GM18498 (cell line): Measurements from ENCODE around the gene TSHR.
"Not testable (repeated sequence)": the region's sequence is repeated elsewhere in the genome, so short reads cannot be mapped to it uniquely, and the experiment has no call there.

ENCODE experiments used
- ATAC-seq: cut with Tn5 transposase; IDR thresholded peaks from one replicate; pipeline ENCODE4 v1.9.1; 2021; ENCODE audit warnings: mild to moderate bottlenecking, moderate library complexity; ENCODE audit not compliant: unreplicated experiment

Gene TSHR

DNA sequence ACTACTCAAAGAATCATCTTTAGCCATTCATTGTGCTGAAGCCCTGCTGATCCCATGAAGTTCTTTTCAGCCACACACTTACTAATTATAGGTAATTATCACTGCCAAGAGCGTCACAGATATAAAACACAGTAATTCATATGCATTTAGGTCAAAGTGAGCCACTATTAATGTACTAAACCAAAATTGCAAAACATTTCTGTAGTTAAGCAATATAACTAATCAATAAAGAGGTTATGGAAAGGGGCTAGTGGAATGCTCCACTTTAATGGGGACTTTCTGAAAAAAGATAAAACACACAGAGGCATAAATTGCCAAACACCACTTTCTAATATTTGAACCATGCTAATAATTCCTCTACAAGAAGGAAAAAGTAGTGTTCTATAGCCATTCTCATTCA lies 7.1 kb upstream of the TSHR start:
- ATAC-seq, result no peak

DNA sequence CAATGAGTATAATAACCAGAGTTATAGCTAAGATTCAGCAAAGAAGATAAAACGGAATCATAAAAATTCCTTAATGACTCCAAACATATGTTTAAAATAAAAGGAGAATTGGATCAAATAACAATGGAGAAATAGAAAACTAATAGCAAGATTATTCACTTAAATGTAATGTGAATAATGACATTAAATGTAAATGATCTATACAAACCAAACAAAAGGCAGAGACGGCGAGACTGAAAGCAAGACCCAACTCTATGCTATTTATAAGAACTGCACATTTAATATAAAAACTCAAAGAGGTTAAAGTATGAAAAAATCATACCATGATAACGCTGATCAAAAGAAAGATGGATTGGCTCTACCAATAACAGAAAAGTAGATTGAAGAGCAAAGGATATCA lies 3.9 kb upstream of the TSHR start:
- ATAC-seq, result no peak

- ATAC-seq, result not testable (repeated sequence)
Observed at GRCh38 chr14:80953211-80953610, 2.2 kb upstream of the TSHR start.

GRCh38 chr14:80954687-80955299 lies 628 bp upstream of the TSHR start:
- no peak for ATAC-seq

DNA sequence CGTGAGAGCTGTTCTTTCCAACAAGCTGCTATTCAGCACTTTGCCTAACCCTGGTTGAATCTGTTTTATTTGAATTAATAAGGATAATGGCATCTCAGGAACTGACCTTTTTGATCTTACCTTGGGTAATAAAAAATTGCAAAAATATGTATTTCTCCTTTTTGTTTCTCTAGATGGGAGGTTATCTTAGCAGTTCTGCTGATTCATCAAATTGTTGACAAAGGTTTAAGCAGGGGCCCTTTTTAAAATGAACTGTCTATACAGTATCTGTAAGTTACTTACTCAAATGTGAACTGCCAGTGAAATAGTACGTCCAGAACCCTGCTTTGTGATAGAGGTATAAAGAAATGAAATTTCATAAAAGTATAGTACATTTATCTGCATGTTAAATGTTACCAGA lies 681 bp downstream of the TSHR start:
- ATAC-seq, result no peak

GRCh38 chr14:80956922-80957321 lies 1.5 kb downstream of the TSHR start:
- no peak for ATAC-seq

DNA sequence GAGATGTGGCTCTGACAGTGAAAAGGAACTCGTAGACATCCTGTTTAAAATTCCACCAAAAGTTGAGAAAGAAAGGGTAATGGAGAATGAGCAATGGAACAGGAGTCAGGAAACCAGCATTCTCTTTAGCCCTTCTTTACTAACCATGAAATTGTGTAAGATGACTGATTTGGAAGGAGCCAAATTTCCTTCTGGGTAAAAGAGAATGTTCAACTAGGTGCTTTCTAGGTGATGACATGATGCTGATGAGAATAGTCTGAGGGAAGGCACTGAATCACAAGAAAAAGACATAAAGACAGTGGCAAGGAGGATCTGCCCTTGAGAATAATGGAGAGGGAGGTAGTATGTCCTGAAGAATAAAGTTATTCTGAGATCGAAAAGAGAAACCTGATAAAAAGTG lies 2.2 kb downstream of the TSHR start:
- ATAC-seq, result no peak

DNA sequence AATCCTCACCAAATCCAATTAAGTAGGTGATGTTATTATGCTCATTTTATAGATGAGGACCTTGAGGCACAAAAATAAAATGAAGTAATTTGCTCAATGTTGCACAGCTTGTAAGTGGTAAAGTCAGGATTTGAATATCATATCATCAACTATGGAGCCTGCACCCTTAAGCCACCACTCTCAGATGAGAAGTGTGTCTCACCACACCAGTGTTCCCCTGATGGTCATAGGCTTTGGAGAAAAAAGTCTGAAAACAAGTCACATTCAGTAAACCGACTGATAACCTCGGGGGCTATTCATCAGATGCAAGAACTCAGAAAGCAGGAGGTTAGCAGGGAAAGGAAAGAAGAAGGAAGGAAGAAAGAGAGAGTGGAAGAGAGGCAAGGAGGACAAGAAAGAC lies 2.8 kb downstream of the TSHR start:
- no peak for ATAC-seq

DNA sequence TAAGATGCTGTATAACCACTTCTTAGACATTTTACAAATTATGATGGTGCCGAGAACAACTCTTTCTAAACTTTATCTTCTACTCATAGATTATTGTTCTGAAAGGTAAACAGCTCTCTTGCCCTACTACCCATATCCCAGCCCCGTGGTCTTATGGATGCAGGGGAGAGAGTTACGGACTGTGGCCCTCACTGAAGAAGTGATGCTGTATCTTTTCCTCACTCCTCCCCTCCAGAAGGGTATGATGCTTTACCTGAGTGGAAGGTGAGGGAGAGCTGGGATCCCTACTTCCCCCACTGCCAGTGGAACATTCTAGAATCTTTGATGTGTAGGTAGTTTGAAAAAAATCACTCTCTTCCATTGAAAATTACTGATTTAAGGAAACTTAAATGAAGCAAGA lies 3.5 kb downstream of the TSHR start:
- ATAC-seq, result no peak

DNA sequence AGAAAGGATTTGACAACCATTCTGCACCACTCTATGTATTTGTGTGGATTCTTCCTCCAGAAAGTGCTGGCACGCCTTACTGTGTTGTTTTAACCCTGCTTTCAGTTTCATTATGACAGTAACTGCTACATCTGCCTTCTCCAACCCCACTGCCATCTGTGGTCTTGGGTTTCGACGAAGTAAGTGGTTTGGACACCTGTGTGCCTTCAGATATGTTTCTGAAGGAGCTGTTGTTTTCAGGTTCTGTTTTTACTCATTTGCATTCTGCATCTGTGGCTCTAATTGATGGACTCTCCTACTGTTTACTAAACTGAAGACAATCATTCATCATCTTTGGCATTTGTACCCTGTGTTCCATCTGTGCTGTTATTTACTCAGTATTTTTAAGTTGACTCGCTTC lies 4.1 kb downstream of the TSHR start:
- peak; percentile 98 for ATAC-seq

DNA sequence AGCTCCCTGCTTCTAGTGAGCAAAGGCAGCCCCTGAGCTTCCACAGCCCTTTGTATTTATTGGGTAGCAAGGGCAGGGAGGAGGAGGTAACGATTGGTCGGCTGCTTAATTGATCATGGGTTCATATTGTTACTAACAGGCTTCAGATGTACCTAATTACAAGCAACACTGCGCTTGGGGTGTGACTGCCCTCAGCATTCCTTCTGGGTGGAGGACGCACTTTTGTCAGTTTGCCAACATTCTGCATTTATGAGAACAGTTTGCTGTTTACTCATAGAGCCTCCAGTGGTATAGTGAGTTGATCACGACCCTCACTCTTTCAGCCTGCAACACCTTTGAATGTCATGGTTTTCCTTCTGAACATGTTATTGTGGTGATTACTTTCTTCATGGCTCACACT lies 9.6 kb downstream of the TSHR start:
- no peak for ATAC-seq

DNA sequence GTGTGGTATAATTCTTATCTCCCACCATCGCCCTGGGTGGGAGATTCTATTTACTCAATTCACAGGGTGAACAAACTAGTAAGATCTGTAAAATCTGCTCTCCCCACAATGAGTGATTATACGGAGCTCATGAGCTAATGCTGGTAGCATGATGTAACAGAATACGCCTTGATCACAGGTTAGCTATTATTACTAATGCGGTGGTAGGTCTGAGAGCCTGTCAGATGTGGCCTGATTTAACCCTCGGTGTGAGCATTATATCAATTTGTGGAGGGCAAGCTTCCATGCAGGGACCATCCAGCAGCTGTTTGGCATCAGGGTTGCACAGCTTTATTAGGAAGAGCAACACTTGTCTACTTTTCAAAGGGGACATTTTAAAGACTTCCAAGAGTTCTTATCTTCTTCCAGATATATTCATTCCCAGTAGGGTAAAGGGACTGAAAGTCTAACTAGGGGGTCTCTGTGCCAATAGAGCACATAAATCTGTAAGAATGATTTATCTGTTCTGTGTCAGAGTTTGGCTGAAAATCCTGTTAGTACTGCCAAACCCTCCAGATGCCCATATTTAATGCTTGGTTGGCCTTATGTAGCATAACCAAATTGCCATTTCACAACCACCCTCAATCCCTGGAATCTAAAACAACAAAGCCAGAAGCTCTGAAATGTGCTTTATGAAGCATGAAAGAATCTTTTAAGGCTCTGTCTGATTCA lies 18.7 kb downstream of the TSHR start:
- no peak for ATAC-seq

DNA sequence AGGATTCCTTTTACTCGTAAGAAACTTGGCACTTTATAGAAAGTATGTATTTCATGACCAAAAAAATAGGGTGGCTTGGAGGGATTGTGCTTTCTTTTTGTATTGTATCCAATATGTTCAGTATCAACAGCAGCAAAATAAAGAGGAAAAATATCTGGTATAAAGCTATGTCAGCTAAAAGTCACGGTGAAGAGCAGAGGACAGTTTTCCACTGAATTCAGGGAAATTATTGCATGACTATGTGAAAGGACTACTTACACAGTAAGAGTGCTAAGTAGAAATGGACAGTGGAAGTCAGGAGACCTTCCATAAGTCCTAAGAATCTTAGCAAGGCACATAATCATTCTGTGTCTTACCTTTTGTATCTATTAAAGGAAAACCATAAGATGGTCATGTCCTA lies 19.3 kb downstream of the TSHR start:
- no peak for ATAC-seq

DNA sequence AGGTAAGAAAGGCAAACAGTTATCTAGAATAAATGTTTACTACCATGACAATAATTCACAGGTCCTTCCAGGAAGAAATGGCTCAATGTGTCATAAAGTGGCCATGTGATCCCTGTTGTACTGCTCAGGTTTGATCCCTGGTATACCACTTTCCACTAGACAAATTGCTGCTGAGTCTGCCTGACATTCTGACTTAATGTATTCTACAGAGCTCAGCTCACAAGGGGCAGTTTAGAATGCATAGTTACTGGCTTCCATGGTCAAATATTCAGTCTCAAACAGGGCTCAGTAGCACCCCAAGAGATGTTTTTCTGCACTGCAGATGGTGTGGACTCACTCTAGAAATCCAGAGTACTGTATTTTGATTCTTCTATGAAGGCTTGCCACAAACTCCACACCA lies 21.8 kb downstream of the TSHR start:
- peak; percentile 73 for ATAC-seq

DNA sequence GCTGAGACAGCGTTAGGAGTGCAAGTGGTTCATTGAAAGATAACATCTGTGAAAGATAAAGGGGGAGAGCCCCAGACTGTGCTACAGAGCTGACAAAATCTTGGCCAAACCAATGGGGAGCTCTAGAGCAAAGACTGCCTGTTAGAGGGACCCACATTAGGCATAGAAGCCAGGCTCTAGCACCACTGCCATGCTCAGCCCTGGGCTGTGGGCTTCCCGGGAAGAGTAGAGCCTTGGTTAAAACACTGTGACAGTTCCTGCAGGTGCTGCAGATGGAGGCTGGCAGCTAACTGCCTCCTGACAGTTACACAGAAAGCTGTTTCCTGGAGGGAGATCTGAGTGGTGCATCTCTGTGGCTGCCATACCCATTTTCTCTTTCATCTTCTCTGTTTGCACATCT lies 23.0 kb downstream of the TSHR start:
- ATAC-seq, result peak; percentile 61

DNA sequence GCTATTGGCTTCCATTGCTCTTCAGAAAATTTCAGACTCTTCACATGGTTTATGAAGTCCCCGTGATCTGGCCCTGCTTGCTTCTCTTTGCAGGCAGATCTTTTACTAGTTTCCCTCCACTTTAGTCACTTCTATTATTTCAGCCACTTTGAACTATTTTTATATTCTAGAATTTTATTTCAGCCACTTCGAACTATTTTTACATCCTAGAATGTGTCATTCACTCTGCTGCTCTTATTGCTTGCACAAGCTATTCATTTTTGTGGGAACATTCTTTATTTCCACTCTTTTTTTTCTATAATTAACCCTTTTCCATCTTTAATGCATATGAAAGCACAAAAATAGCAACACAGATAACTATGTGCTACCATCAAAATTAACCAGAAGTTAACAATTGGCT lies 24.5 kb downstream of the TSHR start:
- no peak for ATAC-seq

DNA sequence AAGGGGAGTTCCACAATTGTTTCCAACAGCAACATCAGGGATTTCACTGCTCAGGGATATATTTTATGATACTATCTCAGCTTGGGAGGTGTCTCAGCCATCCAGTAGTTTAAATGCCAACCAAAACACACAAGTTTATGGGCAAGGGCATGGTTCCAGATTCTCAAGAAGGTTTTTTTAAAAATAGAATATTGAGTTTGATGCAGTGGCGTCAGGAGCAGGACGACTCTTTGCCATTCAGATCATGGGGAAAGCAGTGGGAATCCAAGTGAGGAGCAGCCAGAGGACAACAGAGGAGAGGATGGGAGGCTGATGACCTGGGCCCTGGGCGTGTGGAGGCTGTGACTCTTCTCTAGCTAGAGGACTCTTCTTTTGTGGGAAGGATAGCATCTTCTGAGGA lies 25.7 kb downstream of the TSHR start:
- no peak for ATAC-seq

DNA sequence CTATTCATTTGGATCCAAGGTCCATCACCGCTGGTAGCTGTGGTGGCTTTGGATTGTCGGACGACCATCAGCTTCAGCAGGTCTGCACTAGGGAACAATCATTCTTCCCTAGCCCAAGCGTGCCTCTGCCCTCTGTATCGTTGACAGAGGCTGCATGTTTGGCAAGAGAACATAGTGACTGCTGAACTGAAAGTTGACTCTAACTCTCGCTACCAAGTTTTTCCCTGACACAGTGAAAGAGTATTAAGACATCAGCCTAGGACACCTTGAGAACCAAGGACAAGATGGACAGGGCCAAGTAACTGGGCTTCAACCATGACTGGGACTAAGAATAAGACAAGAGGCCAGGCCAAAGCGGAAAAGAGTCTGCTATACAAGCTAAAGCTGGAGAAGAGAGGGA lies 26.3 kb downstream of the TSHR start:
- ATAC-seq, result no peak

DNA sequence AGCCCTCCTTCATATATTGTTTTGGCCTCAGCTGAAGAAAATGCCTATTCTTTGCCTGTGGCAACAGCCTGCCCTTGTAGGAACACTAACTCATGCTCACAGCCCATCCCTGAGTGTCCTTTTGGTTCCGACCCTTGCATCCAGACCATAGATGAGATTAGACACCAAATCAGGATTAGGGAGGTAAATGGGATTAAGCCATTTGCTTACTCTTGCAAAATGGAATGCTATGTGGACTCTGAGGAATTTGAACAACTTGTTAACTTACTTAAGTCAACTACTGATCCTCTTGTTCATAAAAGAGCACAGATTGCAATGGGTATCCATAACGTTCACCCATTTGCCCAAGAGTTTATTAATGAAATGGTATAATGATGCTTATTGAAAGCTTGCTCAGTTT lies 27.3 kb downstream of the TSHR start:
- no peak for ATAC-seq

DNA sequence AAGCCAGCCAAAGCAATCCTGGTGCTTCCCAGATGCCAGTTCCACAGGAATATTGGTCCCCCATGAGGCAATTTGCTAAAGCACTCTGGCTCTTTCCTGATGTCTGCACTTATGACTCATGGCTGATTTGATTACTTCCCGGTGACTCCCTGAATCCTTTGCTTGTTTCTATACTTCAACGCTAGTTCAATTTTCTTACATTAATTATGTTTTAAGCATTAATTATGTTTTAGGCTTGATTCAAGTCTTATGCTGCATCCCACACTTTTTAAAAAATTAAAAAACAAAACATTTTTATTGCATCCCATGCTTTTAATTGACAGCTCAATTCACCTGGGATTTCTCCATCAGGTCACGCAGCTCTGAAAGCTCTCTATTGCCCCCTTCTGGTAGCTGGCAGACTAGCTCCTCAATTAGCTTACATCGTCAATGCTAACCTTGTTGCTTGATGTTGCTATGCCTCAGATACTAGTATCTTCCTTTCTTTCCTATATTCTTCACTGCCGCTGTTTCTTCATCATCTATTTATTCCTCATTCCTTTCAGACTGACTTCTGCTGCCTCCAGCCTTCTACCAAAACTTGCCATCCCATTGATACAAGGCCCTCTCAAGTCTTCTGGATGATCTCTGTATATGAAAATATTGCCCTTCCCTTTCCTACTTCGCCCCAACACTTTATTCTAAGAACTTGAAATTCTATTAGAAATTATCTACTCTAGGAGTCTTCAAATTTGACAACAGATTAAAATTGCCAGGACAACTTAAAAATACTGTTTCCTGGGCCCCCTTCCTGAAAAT lies 32.0 kb downstream of the TSHR start:
- peak; percentile 61 for ATAC-seq

DNA sequence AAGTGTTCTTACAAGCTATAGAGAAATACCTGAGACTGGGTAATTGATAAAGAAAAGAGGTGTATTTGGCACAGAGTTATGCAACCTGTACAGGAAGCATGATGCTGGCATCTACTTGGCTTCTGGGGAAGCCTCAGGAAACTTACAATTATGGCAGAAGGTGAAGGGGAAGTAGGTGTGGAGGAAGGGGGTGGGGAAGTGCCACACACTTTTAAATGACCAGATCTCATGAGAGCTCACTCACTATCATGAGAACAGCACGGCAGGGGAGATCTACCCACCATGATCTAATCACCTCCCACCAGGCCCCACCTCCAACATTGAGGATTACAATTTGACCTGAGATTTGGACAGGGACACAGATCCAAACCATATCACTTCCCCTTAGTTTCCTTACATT lies 32.8 kb downstream of the TSHR start:
- no peak for ATAC-seq

DNA sequence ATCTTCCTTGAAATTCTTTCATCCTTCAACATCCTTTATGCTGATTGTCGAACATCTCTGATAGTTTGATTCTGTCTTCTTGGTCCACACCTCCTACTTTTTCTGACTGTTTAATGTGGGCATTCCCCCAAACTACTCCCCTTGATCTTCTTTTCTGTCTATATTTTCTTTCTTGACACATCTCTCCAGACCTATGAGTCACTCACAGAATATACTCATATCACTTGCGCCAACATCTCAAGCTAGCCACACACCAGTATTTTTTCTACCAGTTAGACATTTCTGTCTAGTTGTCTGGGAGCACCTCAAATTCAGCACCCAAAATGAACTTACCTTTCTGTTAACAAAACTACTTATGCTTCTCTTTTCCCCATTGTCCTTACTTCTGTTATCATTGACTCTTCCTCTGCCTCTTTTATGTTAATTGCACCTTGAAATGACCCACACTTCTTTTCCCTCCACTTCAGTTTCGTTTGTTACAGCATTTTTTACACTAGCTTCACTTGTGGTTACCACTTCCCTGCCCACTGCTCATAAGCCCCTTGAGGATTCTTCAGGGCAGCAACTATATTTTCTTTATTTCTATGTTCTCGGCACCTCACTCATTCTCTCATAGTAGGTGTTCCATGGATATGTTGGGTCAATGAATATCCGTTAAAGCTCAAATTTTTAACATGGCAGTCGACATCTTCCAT lies 33.5 kb downstream of the TSHR start:
- peak; percentile 57 for ATAC-seq
